Astrocyte (in vitro differentiated cells and primary cell): Measurements from ENCODE around the gene SOX3. TPM values are rescaled to one million over a fixed set of nuclear protein-coding genes. Genes with fewer than 3 reads are reported as not detected.

Source experiments
- total RNA-seq: library from RNA; stranded (reverse); gene quantifications from 2 replicates; pipeline ENCODE4 v1.2.1, GENCODE V29; 2021

The SOX3 gene
- total RNA-seq, 1 donor from 2014 or later = 0.98 TPM

Other genes starting within 250 kb of the SOX3 start
- gene LINC00632, start 204.7 kb upstream of the SOX3 start, total RNA-seq = 318 and 375 TPM in 2 replicates